Tibial artery (tissue), 4 donors: Measurements from ENCODE around the gene FBXO10.

Source experiments
- DNase-seq, 2 donors: peaks; one replicate each; pipeline ENCODE4 v3.0.0-alpha.2; 2019
- H3K27ac ChIP-seq, 2 donors: fragments of 200-600 bp; sonication (generic) in 1 of 2; 1 replicate in 1 of 2; 2 replicates in 1 of 2; pipeline ENCODE4 v1.5.1; 2018 to 2019; ENCODE audit warnings: mild to moderate bottlenecking in 1 of 2
- H3K27me3 ChIP-seq, 2 donors: fragments of 200-600 bp; sonication (generic) in 1 of 2; one replicate each; pipeline versions ENCODE4 v1.5.1 to v1.6.0; 2016 to 2019
- H3K36me3 ChIP-seq, 3 donors: fragments of 200-600 bp; sonication (generic) in 2 of 3; one replicate each; pipeline ENCODE4 v1.5.1; 2016 to 2019; ENCODE audit warnings: mild to moderate bottlenecking in 2 of 3
- H3K4me1 ChIP-seq, 4 donors: fragments of 200-600 bp; sonication (generic) in 2 of 4; 1 replicate in 3 of 4; 2 replicates in 1 of 4; pipeline ENCODE4 v1.5.1; 2016 to 2019
- H3K4me3 ChIP-seq, 2 donors: fragments of 200-600 bp; sonication (generic) in 1 of 2; 1 replicate in 1 of 2; 2 replicates in 1 of 2; pipeline ENCODE4 v1.5.1; 2018 to 2019; ENCODE audit warnings: mild to moderate bottlenecking in 2 of 2
- H3K9me3 ChIP-seq, 3 donors: fragments of 200-600 bp; sonication (generic) in 1 of 3; one replicate each; pipeline ENCODE4 v1.5.1; 2016 to 2019
- CTCF ChIP-seq, 2 experiments: fragments of 200-600 bp in 1 of 2; fragments of 450-650 bp in 1 of 2; IDR thresholded peaks; one replicate each; pipeline ENCODE4 v1.5.1; 2017 to 2019; ENCODE audit warnings: antibody characterized with exemption in 2 of 2, mild to moderate bottlenecking in 1 of 2, moderate library complexity in 1 of 2
- intact Hi-C: fragments of 100-400 bp; cut with DNase I; formaldehyde crosslinking; loops from one replicate; pipeline ENCODE4 v1.15.0; 2023; ENCODE audit warnings: low total_unique reads

FBXO10 gene

GRCh38 chr9:37622462-37622861 is 46.3 kb upstream of the FBXO10 start:
- no peaks in the 10 kb centered on the region for H3K36me3 ChIP-seq
- no peak overlapping the region for H3K27ac ChIP-seq
- intact Hi-C loops, result no loop called here
- no peak for DNase-seq
- no peaks in the 10 kb centered on the region for H3K9me3 ChIP-seq
- no peak overlapping the region for H3K4me3 ChIP-seq
- TF ChIP-seq CTCF (IDR thresholded peaks at IDR 0.05), result no peak
- peaks cover 0 to 11% of the 10 kb centered on the region in 2 donors for H3K27me3 ChIP-seq
- no peaks in the 10 kb centered on the region for H3K4me1 ChIP-seq

- H3K4me1 ChIP-seq, result no peaks in the 10 kb centered on the region
- DNase-seq, result no peak
- TF ChIP-seq CTCF (IDR thresholded peaks at IDR 0.05), result no peak
- intact Hi-C loops, result no loop called here
- peaks cover 0 to 14% of the 10 kb centered on the region in 2 donors for H3K27me3 ChIP-seq
- H3K4me3 ChIP-seq, result no peak overlapping the region
- H3K36me3 ChIP-seq, result no peaks in the 10 kb centered on the region
- H3K27ac ChIP-seq, result no peak overlapping the region
- H3K9me3 ChIP-seq, result no peaks in the 10 kb centered on the region
These were observed 45.3 kb upstream of the FBXO10 start for GRCh38 chr9:37621273-37622121.

- Histone ChIP-seq H3K4me1 (no peaks in the 10 kb centered on the region), H3K36me3 (no peaks in the 10 kb centered on the region), H3K27ac (no peak overlapping the region), H3K27me3 (peaks cover 0 to 9% of the 10 kb centered on the region in 2 donors), H3K9me3 (no peaks in the 10 kb centered on the region), H3K4me3 (no peak overlapping the region)
- DNase-seq, result no peak
- TF ChIP-seq CTCF (IDR thresholded peaks at IDR 0.05), result no peak
- intact Hi-C loops, result no loop called here
These were observed 44.2 kb upstream of the FBXO10 start for GRCh38 chr9:37620396-37620795.

GRCh38 chr9:37619806-37620205 is 43.6 kb upstream of the FBXO10 start:
- TF ChIP-seq CTCF (IDR thresholded peaks at IDR 0.05), result no peak
- no peaks in the 10 kb centered on the region for H3K36me3 ChIP-seq
- H3K9me3 ChIP-seq, result no peaks in the 10 kb centered on the region
- DNase-seq, result no peak
- intact Hi-C loops, result no loop called here
- no peaks in the 10 kb centered on the region for H3K4me1 ChIP-seq
- no peak overlapping the region for H3K4me3 ChIP-seq
- no peak overlapping the region for H3K27ac ChIP-seq
- peaks cover 0 to 7% of the 10 kb centered on the region in 2 donors for H3K27me3 ChIP-seq

GRCh38 chr9:37618817-37619216 is 42.6 kb upstream of the FBXO10 start:
- DNase-seq, result no peak
- Histone ChIP-seq H3K4me3 (no peak overlapping the region), H3K27ac (no peak overlapping the region), H3K36me3 (no peaks in the 10 kb centered on the region), H3K4me1 (no peaks in the 10 kb centered on the region), H3K9me3 (no peaks in the 10 kb centered on the region), H3K27me3 (peaks cover 0 to 7% of the 10 kb centered on the region in 2 donors)
- intact Hi-C loops, result no loop called here
- TF ChIP-seq CTCF (IDR thresholded peaks at IDR 0.05), result no peak
